ENCODE results near the gene SPATS2L.

DNA sequence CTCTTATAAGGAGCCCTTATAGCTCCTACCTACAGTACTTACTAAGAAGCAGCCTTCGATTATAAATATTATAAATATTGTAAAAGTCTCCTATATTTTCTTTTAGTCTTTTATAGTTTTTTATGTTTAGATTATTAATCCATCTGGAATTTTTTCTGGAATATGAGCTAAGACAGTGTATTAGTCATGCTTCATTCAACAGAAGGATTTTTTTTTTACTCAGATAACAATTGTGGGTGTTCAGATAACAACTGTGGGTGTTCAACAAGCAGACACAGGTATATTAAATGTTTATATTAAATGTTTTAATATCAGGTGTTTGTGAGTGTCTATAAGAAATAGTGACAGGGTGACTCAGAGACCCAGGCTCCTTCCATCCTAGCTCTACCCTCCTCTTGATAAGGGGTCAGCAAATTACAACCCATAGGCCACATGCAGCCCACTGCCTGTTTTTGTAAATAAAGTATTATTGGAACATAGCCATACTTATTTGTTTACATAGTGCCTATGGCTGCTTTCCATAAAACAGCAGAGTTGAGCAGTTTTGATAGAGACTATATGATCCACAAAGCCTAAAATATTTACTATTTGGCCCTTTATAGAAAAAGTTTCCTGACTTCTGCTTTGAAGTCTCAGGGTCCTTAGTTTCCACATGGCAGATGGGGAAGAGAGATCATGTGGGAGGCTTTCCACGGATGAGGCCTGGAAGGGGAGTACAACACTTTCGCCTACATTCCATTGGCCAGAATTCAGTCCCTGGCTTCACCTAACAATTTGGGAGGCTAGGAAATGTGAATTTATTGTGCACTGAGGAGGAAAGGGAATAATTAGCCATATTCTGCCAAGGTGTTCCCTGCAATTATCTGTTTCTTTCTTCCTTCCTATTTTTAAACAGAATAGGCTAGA lies 4.3 kb upstream of the SPATS2L start:
- TF ChIP-seq, protein P1, sequence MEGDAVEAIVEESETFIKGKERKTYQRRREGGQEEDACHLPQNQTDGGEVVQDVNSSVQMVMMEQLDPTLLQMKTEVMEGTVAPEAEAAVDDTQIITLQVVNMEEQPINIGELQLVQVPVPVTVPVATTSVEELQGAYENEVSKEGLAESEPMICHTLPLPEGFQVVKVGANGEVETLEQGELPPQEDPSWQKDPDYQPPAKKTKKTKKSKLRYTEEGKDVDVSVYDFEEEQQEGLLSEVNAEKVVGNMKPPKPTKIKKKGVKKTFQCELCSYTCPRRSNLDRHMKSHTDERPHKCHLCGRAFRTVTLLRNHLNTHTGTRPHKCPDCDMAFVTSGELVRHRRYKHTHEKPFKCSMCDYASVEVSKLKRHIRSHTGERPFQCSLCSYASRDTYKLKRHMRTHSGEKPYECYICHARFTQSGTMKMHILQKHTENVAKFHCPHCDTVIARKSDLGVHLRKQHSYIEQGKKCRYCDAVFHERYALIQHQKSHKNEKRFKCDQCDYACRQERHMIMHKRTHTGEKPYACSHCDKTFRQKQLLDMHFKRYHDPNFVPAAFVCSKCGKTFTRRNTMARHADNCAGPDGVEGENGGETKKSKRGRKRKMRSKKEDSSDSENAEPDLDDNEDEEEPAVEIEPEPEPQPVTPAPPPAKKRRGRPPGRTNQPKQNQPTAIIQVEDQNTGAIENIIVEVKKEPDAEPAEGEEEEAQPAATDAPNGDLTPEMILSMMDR (IDR thresholded peaks at IDR 0.05), result no peak
- TF ChIP-seq POLR2A (IDR thresholded peaks at IDR 0.05), result no peak

Measured in ovary (tissue), 3 donors.